Right renal cortex interstitium (tissue), 3 donors: ENCODE measurements around the gene ARMC3. TPM values are rescaled to one million over a fixed set of nuclear protein-coding genes. Genes with fewer than 3 reads are reported as not detected.
"Not testable (repeated sequence)": the region's sequence is repeated elsewhere in the genome, so short reads cannot be mapped to it uniquely, and the experiment has no call there.

Experiments
- DNase-seq, 3 donors: peaks; one replicate each; pipeline ENCODE4 v3.0.0-alpha.2; 2013; ENCODE audit warnings: low read depth in 3 of 3, low spot score in 2 of 3
- polyA plus RNA-seq, 3 donors: library from polyadenylated mRNA; unstranded; fragments of 120-200 nt; gene quantifications; one replicate each; pipeline ENCODE4 v1.2.1, GENCODE V29; 2013; ENCODE audit not compliant: insufficient read length in 3 of 3

The ARMC3 gene
- 10 to 100 TPM; 13.2 to 14.3 (median 13.9) TPM for polyA plus RNA-seq

GRCh38 chr10:22927661-22928403 lies at the start of gene ARMC3:
TSS of gene ARMC3 (plus strand) at chr10:22928053. CDS start at chr10:22931997, 3,944 bp downstream.
- peak; percentile 58 to 75 (median 58) for DNase-seq

- DNase-seq: no peak
Observed at GRCh38 chr10:22891797-22892196, 36.1 kb upstream of the ARMC3 start.

- DNase-seq: no peak
Observed at GRCh38 chr10:22893781-22894180, 34.1 kb upstream of the ARMC3 start.

GRCh38 chr10:22894714-22895113 lies 33.1 kb upstream of the ARMC3 start:
- DNase-seq: no peak

- DNase-seq: no peak
Observed at GRCh38 chr10:22895252-22895651, 32.6 kb upstream of the ARMC3 start.

- DNase-seq: no peak
Observed at GRCh38 chr10:22897371-22897770, 30.5 kb upstream of the ARMC3 start.

GRCh38 chr10:22899307-22899706 lies 28.5 kb upstream of the ARMC3 start:
- DNase-seq: no peak

GRCh38 chr10:22899775-22900174 lies 28.1 kb upstream of the ARMC3 start:
- no peak for DNase-seq

GRCh38 chr10:22900841-22901601 lies 26.8 kb upstream of the ARMC3 start:
- no peak for DNase-seq

GRCh38 chr10:22902147-22902546 lies 25.7 kb upstream of the ARMC3 start:
- not testable (repeated sequence) for DNase-seq

GRCh38 chr10:22903694-22904093 lies 24.2 kb upstream of the ARMC3 start:
- DNase-seq: no peak

GRCh38 chr10:22906767-22907166 lies 21.1 kb upstream of the ARMC3 start:
- no peak for DNase-seq

- DNase-seq: no peak
Observed at GRCh38 chr10:22908837-22909236, 19.0 kb upstream of the ARMC3 start.

- not testable (repeated sequence) for DNase-seq
Observed at GRCh38 chr10:22909673-22910072, 18.2 kb upstream of the ARMC3 start.

GRCh38 chr10:22911067-22911466 lies 16.8 kb upstream of the ARMC3 start:
- DNase-seq: no peak

GRCh38 chr10:22911889-22912762 lies 15.7 kb upstream of the ARMC3 start:
- peak in 1 of 3 donors; percentile 51 for DNase-seq

- no peak for DNase-seq
Observed at GRCh38 chr10:22912763-22913384, 15.0 kb upstream of the ARMC3 start.

GRCh38 chr10:22913474-22914092 lies 14.3 kb upstream of the ARMC3 start:
- DNase-seq: no peak

GRCh38 chr10:22915314-22915713 lies 12.5 kb upstream of the ARMC3 start:
- no peak for DNase-seq

- no peak for DNase-seq
Observed at GRCh38 chr10:22925088-22925487, 2.8 kb upstream of the ARMC3 start.
